ENCODE data around the gene TPST2. TPM values are rescaled to one million over a fixed set of nuclear protein-coding genes. Genes with fewer than 3 reads are reported as not detected.

The TPST2 gene
- total RNA-seq, 1 donor from 2014 or later, result 29.1 TPM

GRCh38 chr22:26586556-26587325 is 3.2 kb downstream of the TPST2 start:
- DNase-seq (ENCODE audit: missing footprints) (no peak), ATAC-seq (no peak)
- intact Hi-C loops (cut with DNase I), result no loop called here

DNA sequence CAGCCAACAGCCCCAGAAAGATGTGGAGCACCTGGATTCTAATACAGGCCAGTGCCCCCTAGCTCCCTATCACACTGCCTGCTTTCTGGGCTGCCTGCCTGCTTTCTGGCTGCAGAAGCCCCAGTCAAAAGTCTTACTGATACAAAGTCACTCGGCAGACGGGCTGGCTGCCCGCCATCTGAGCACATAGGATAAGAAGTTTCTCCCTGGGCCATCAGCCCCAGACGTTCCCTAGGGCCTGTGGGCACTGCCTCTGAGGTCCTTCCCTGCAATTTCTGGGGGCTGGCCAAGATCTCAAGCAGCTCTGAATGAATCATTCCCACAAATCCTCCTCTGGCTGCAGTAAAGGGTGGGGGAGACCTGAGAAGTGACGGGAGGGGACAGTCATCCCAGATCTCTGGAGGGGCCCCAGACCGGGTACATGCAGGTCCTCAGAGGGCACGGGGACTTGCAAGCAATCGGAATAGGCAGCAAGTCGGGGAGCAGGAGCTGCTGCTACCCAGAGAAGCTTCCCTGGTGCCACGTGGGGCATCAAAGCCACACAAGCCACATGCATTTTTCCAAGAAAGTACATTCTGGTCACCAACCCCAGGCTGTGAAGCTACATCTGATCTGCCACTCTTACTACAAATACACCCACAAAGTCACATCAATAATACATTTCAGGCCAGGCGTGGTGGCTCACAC is 4.7 kb downstream of the TPST2 start:
- DNase-seq (ENCODE audit: missing footprints) (peak; percentile 93), ATAC-seq (peak; percentile 27)
- intact Hi-C loops (cut with DNase I), result no loop called here

DNA sequence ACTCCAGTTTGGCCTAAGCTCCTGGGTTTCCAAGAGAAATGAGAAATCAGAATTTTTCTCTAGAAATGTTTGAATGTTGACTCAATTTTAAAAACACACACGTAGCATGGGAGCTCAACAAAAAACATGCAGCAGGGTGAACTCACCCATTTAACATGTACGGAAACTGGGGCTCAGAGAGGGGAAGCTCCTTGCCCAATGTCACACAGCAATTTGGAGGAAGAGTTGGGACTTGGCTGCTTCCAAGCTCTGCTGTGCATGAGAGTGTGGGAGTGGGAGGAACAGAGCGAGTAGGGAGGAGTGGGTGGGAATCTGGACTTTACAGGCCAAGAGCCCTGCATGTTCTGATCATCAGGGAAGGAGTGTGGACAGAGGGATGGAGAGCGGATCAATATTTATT is 5.9 kb downstream of the TPST2 start:
- no peak for DNase-seq (ENCODE audit: missing footprints)
- intact Hi-C loops (cut with DNase I), result no loop called here

GRCh38 chr22:26581633-26582168 is 8.2 kb downstream of the TPST2 start:
- DNase-seq (ENCODE audit: missing footprints), result no peak
- no peak for ATAC-seq
- intact Hi-C loops (cut with DNase I), result no loop called here

More for the DNA sequence above, 5.9 kb downstream of the TPST2 start:
- ATAC-seq, result no peak

DNA sequence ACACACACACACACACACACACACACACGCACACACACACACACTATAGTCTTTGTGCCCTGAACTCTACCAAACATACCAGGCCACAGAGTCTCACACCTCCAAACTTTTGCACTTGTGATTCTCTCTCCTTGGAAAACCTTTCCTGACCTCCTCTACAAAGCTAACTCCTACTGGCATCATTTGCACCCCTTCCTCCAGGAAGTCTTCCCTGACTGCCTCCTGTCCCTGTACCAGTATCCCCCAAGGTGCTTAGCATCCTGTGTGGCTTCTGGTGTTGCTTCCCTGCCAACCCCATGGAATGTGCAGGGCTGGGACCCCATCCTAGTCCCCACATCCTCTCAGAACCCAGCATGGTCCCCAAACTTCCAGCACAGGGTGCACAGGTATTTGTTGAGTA is 8.9 kb downstream of the TPST2 start:
- DNase-seq (ENCODE audit: missing footprints) (no peak), ATAC-seq (no peak)
- intact Hi-C loops (cut with DNase I), result no loop called here

DNA sequence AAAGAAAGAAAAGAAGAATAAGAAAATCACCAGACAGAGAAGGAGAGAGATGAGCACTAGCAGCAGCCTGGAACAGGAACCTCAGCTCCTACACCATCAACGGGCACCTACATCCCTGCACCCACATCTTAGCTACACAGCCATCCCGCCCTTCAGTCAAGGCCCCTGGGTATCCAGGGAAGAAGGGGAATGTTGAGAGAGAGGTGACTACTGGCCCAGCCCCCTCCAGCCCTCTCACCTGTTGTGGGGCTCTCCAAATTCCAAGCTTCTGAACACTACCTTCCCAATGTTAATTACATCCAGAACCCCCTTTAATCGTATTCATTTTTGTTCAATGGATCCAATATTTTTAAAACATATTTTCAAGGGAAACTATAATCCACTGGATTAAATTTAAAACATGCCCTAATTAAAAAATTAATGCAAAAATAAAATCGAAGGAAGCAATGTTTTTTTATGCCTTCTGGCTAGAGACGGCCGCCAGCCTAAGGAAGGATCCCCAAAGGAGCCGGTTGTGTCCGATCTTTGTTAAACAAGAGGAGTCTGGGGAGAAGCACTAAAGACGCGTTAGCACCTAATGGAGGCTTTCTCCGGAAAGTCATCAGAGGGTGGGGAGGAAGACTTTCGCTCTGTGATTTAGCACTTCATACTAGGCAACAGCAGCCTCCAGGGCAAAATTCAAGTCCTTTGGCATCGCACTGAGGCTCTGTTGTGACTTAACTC is 9.5 kb downstream of the TPST2 start:
- intact Hi-C loops (cut with DNase I), result no loop called here
- no peak for ATAC-seq
- no peak for DNase-seq (ENCODE audit: missing footprints)

DNA sequence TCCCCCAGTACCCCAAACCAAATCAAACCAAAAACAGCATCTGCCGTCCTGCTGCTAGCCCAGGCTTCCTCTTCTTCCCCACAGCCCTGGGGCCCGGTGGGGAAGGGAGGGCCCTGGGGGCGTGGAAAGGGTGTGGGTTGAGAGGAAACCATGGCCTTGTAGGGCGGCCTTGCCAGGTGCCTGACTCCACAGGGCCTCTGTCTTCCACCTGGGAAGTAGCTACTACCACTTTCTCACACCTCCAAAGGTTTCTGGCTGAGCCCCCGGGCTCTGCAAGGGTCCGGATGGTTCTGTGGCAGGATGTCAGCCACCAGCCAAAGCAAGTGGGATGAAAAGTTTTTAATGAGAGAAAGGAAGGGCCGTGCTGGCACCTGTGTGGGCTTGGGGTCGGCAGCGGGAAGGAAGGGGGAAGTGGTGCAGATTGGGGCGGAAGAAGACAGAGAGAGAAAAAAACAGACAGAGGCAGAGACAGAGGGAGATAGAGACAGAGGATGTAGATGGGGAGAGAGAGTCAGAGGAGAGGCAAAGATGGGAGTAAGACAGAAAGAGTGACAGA is 10.5 kb downstream of the TPST2 start:
- intact Hi-C loops (cut with DNase I), result no loop called here
- ATAC-seq, result no peak
- peak; percentile 75 for DNase-seq (ENCODE audit: missing footprints)

- intact Hi-C loops (cut with DNase I), result no loop called here
- DNase-seq (ENCODE audit: missing footprints) (no peak), ATAC-seq (no peak)
Observed at GRCh38 chr22:26577081-26577480, 12.9 kb downstream of the TPST2 start.

- intact Hi-C loops (cut with DNase I), result no loop called here
- DNase-seq (ENCODE audit: missing footprints), result no peak
- no peak for ATAC-seq
Observed at GRCh38 chr22:26576026-26576680, 13.8 kb downstream of the TPST2 start.

GRCh38 chr22:26574001-26574723 is 15.8 kb downstream of the TPST2 start:
- intact Hi-C loops (cut with DNase I), result no loop called here
- DNase-seq (ENCODE audit: missing footprints) (no peak), ATAC-seq (no peak)

DNA sequence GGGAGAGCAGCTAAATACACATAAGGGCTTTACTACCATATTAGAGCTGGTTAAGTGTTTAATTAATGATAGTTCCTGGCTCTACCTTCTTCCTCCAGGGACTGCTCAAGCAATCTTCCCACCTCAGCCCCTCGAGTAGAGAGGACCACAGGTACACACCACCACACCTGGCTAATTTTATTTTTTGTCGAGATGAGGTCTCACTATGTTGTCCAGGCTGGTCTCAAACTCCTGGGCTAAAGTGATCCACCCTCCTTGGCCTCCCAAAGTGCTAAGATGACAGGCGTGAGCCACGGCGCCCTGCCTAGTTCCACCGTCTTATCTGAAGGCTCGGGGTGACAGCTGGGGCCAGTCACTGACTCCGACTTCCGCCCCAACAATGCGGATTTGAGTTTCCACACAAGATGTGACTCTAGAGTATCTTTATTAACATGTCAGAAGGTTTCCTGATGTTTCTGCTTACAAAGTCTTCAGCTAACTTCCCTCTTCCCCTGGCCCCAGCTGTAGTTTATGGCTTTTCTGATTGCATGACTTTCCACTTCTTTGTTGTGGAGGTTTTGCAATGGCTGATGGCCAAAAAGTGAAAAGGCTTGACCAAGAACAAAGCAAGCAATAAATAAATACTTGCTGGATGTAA is 16.8 kb downstream of the TPST2 start:
- peak; percentile 49 for ATAC-seq
- intact Hi-C loops (cut with DNase I), result no loop called here
- DNase-seq (ENCODE audit: missing footprints), result peak; percentile 91

- no peak for DNase-seq (ENCODE audit: missing footprints)
- intact Hi-C loops (cut with DNase I), result no loop called here
- peak; percentile 62 for ATAC-seq
Observed at GRCh38 chr22:26570864-26571525, 18.9 kb downstream of the TPST2 start.

DNA sequence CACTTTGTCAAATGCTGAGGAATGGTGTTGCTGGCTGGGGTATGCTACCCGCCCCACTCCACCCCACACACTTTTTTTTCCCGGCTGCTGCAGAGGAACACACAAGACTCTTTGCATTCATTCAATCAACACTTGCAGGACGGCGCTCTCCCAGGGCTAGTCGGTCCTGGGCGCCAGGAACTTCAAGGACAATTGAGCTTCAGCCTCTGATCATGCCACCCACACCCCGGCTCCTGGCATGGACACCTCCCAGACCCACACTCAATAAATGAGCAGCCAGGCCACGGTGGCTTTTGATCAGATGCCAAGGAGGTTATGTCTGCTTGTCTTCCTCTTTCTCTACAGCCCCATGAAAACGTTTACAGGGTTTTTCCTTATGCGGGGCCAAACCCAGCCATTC is 19.8 kb downstream of the TPST2 start:
- intact Hi-C loops (cut with DNase I), result no loop called here
- ATAC-seq (peak; percentile 20), DNase-seq (ENCODE audit: missing footprints) (no peak)

DNA sequence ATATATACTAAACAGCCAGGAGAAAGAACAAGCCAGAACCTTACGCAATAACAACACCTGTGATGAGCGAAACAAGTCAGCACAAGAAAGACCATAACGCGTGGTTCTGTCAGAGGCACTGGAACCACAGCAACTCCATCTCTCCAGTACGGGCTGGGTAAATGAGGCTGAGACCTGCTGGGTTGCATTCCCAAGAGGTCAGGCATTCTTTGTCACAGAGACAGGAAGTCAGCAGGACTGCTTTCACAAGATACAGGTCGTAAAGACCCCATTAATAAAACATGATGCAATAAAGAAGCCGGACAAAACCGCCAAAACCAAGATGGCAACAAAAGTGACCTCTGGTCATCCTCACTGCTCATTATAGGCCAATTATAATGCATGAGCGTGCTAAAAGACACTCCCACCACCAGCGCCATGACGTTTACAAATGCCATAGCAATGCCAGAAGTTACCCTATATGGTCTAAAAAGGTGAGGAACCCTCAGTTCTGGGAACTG is 21.7 kb downstream of the TPST2 start:
- ATAC-seq (no peak), DNase-seq (ENCODE audit: missing footprints) (no peak)
- intact Hi-C loops (cut with DNase I), result no loop called here

- no peak for ATAC-seq
- intact Hi-C loops (cut with DNase I), result no loop called here
- no peak for DNase-seq (ENCODE audit: missing footprints)
Observed at GRCh38 chr22:26567610-26568009, 22.3 kb downstream of the TPST2 start.

GRCh38 chr22:26566994-26567393 is 22.9 kb downstream of the TPST2 start:
- ATAC-seq (no peak), DNase-seq (ENCODE audit: missing footprints) (no peak)
- intact Hi-C loops (cut with DNase I), result no loop called here

DNA sequence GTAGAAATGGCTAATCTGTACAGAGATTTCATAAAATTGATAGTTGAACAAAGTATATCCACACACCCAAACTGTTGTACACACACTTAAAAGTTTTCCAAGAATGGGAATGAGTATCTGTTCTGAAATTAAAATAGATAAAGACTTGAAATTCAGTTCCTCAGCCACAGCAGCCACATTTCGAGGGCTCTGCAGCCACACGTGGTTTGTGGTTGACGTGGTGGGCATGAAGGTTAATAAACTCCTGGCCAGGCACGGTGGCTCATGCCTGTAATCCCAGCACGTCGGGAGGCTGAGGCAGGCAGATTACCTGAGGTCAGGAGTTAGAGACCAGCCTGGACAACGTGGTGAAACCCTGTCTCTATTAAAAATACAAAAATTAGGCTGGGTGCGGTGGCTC is 24.0 kb downstream of the TPST2 start:
- DNase-seq (ENCODE audit: missing footprints) (no peak), ATAC-seq (no peak)
- intact Hi-C loops (cut with DNase I), result no loop called here

Data from Right ventricle myocardium inferior (tissue), 1 donor.